ENCODE data around the gene ABCB8.
"Not testable (repeated sequence)": the region's sequence is repeated elsewhere in the genome, so short reads cannot be mapped to it uniquely, and the experiment has no call there.

The ABCB8 gene

DNA sequence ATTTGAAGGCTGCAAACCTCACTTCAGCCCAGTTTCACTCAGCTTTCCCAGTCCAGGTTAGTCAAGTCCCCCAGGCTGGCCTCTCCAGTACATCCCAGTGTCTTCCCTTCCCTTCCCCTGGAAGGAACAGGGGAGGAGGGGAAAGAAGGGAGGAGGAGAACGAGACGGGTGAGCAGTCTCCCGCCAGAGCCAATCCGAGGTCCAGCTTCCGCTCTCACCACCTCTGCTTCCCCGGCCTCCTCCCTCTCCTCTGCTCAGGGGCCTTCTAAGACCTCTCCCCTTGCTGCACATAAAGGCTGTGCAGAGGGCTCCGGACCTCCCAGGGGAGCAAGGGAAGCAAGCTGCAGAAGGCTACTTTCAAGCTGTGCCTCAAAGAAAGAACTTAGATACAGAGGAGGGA is 8.0 kb upstream of the ABCB8 start:
- TF ChIP-seq CTCF (IDR thresholded peaks at IDR 0.05; ENCODE audit: borderline replicate concordance, control extremely low read depth, extremely low read depth, insufficient read depth, missing control alignments), result no peak
- in situ Hi-C loops (cut with MboI; ENCODE audit: low sequenced_read_pairs, unreplicated experiment), result no loop called here
- no peak for DNase-seq (ENCODE audit: low spot score)

- no peak for DNase-seq (ENCODE audit: low spot score)
- in situ Hi-C loops (cut with MboI; ENCODE audit: low sequenced_read_pairs, unreplicated experiment), result no loop called here
- no peak for TF ChIP-seq CTCF (IDR thresholded peaks at IDR 0.05; ENCODE audit: borderline replicate concordance, control extremely low read depth, extremely low read depth, insufficient read depth, missing control alignments)
Observed at GRCh38 chr7:151023232-151023631, 5.0 kb upstream of the ABCB8 start.

DNA sequence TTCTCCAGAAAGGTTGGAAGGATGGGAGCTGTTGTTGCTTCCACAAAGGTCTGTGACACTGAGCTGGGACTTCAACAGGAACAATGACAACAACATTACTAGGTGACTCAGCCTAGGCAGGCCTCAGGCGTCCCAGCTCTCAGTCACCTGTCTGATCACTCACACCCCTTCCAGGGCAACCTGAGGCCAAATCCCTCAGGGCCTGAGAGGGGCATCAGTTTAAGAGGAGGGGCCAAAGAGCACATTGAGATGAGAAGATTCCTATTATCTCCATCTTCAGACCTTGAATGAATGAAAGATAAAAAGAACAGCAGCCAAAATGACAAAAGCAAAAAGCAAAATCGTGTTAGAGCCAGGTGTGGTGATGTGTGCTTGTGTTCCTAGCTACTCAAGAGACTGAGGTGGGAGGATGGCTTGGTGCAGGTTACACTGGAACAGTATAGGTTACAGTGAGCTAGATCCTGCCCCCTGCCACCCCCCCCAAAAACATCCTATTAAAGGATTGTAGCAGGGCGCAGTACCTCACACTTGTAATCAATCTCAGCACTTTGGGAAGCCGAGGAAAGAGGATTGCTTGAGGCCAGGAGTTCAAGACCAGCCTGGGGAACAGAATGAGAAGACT is 3.7 kb upstream of the ABCB8 start, which contains the start of gene ATG9B:
Gene ATG9B (minus strand): TSS at position 60 of the 622 bp plus-strand sequence. CDS start 71 bp downstream, outside the sequence.
- DNase-seq (ENCODE audit: low spot score), result no peak
- no peak for TF ChIP-seq CTCF (IDR thresholded peaks at IDR 0.05; ENCODE audit: borderline replicate concordance, control extremely low read depth, extremely low read depth, insufficient read depth, missing control alignments)
- in situ Hi-C loops (cut with MboI; ENCODE audit: low sequenced_read_pairs, unreplicated experiment), result no loop called here

DNA sequence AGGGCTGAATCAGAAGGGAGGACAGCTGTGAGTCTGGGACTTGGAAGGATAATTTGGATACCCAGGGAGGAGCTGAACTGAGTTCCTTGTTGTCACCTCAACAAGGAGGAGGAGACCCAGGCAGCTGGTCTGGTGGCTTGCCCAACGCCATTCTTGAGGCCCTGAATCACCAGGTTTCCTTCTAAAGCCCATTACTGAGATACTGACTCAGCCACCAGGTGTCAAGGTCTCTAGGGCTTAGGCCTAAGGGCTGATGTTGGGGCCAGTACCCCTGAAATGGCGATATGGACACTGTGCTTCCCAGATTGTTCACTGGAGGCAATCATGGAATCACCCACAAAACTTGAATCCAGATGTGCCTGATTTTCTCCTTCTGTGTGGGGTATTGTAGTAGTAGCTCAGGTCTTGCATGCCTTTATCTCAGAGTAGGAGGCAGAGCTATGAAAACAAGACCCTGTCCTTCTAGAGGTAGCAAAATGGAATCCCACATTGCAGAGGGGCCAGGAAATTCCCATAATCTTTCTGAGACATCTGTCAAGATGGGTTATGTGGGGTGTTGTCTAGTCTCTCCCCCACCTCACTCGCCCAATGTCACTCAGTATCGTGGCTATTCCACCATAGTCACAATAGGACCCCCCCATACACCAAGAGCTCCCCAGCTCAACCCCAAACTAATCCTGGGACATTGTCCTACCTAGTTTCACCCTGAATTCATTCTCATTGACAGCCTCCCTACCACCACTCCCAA is 2.2 kb upstream of the ABCB8 start:
- TF ChIP-seq CTCF (IDR thresholded peaks at IDR 0.05; ENCODE audit: borderline replicate concordance, control extremely low read depth, extremely low read depth, insufficient read depth, missing control alignments), result no peak
- no peak for DNase-seq (ENCODE audit: low spot score)
- in situ Hi-C loops (cut with MboI; ENCODE audit: low sequenced_read_pairs, unreplicated experiment), result no loop called here

DNA sequence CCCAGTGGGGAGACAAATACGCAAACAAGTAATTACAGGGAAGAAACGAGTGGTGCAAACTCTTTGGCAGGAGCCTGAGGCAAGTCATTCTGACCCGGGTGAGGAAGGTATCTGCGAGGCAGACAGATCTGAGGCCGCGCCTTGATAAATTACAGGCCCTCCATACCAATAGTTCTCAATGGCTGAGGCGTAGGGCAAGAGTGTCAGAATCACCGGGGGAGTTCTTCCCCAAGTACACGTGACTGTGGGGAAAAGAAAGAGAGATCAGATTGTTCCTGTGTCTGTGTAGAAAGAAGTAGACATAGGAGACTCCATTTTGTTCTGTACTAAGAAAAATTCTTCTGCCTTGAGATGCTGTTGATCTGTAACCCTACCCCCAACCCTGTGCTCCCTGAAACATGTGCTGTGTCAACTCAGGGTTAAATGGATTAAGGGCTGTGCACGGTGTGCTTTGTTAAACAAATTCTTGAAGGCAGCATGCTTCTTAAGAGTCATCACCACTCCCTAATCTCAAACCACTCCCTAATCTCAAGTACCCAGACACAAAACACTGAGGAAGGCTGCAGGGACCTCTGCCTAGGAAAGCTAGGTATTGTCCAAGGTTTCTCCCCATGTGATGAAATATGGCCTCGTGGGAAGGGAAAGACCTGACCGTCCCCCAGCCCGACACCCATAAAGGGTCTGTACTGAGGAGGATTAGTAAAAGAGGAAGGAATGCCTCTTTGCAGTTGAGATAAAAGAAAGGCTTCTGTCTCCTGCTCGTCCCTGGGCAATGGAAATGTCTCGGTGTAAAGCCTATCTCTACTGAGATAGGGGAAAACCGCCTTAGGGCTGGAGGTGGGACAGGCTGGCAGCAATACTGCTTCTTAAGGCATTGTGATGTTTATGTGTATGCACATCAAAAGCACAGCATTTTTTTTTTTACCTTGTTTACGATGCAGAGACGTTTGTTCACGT is 1.2 kb upstream of the ABCB8 start:
- DNase-seq (ENCODE audit: low spot score); in situ Hi-C loops (cut with MboI; ENCODE audit: low sequenced_read_pairs, unreplicated experiment): not testable (repeated sequence)

DNA sequence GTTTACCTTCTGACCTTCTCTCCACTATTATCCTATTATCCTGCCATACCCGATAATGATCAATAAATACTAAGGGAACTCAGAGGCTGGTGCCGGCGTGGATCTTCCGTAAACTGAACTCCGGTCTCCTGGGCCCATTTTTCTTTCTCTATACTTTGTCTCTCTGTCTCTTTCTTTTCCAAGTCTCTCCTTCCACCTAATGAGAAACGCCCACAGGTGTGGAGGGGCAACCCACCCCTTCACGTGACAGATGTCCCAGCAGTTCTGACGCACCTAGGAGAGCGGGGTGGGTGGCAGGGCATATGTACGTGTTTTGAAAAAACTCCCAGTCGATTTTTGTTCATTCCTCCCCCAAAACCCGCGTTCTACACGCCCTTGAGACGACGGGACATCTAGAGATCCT is 521 bp upstream of the ABCB8 start:
- DNase-seq (ENCODE audit: low spot score); in situ Hi-C loops (cut with MboI; ENCODE audit: low sequenced_read_pairs, unreplicated experiment): not testable (repeated sequence)

GRCh38 chr7:151028948-151029501 is 775 bp downstream of the ABCB8 start:
- in situ Hi-C loops (cut with MboI; ENCODE audit: low sequenced_read_pairs, unreplicated experiment), result no loop called here
- TF ChIP-seq CTCF (IDR thresholded peaks at IDR 0.05; ENCODE audit: borderline replicate concordance, control extremely low read depth, extremely low read depth, insufficient read depth, missing control alignments), result no peak
- no peak for DNase-seq (ENCODE audit: low spot score)

All from GM13976 (cell line).